Measurements from ENCODE around the gene CHMP4A.

CHMP4A gene

DNA sequence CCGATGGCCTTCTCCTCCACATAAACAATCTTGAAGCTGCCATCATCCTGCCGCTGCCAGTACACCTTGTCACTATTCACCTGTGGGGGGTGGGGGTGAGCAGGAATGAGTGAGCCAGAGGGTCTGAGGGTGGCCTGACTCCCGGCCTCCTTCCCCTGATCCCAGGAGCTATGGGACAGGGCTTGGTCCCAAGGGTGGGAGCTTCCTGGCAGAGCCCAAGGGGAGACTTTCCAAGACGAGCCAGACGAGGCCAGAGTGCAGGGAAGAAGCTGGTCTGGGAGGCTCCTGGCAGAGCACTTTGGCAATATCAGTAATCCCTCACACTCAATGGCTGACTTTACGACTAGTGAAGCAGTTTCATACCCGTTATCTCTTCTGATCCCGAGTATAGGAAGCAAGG, 42.1 kb upstream of the CHMP4A start:
- TF ChIP-seq, protein P1, sequence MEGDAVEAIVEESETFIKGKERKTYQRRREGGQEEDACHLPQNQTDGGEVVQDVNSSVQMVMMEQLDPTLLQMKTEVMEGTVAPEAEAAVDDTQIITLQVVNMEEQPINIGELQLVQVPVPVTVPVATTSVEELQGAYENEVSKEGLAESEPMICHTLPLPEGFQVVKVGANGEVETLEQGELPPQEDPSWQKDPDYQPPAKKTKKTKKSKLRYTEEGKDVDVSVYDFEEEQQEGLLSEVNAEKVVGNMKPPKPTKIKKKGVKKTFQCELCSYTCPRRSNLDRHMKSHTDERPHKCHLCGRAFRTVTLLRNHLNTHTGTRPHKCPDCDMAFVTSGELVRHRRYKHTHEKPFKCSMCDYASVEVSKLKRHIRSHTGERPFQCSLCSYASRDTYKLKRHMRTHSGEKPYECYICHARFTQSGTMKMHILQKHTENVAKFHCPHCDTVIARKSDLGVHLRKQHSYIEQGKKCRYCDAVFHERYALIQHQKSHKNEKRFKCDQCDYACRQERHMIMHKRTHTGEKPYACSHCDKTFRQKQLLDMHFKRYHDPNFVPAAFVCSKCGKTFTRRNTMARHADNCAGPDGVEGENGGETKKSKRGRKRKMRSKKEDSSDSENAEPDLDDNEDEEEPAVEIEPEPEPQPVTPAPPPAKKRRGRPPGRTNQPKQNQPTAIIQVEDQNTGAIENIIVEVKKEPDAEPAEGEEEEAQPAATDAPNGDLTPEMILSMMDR (IDR thresholded peaks at IDR 0.05; ENCODE audit: low read depth, low read length), result no peak
- DNase-seq, result no peak
- Histone ChIP-seq H3K27me3 (ENCODE audit: insufficient read depth, low read depth, severe bottlenecking) (no peaks in the 10 kb centered on the region), H3K27ac (no peak overlapping the region), H3K4me3 (ENCODE audit: low read depth, low read length) (no peak overlapping the region), H3K9me3 (ENCODE audit: severe bottlenecking) (no peaks in the 10 kb centered on the region), H3K36me3 (no peaks in the 10 kb centered on the region; the same call in 1 of the 2 replicates)

GRCh38 chr14:24254630-24255392, 41.5 kb upstream of the CHMP4A start:
- Histone ChIP-seq H3K4me3 (ENCODE audit: low read depth, low read length) (no peak overlapping the region), H3K36me3 (no peaks in the 10 kb centered on the region; the same call in 1 of the 2 replicates), H3K27me3 (ENCODE audit: insufficient read depth, low read depth, severe bottlenecking) (no peaks in the 10 kb centered on the region), H3K27ac (no peak overlapping the region), H3K9me3 (ENCODE audit: severe bottlenecking) (no peaks in the 10 kb centered on the region)
- TF ChIP-seq, protein P1 (IDR thresholded peaks at IDR 0.05; ENCODE audit: low read depth, low read length), result no peak
- DNase-seq, result no peak

- H3K4me3 ChIP-seq (ENCODE audit: low read depth, low read length), result no peak overlapping the region
- no peaks in the 10 kb centered on the region; the same call in 1 of the 2 replicates for H3K36me3 ChIP-seq
- DNase-seq, result no peak
- H3K9me3 ChIP-seq (ENCODE audit: severe bottlenecking), result no peaks in the 10 kb centered on the region
- H3K27ac ChIP-seq, result no peak overlapping the region
- H3K27me3 ChIP-seq (ENCODE audit: insufficient read depth, low read depth, severe bottlenecking), result no peaks in the 10 kb centered on the region
- TF ChIP-seq, protein P1 (IDR thresholded peaks at IDR 0.05; ENCODE audit: low read depth, low read length), result no peak
These were observed 40.6 kb upstream of the CHMP4A start for GRCh38 chr14:24253936-24254335.

GRCh38 chr14:24252289-24253124, 39.2 kb upstream of the CHMP4A start:
- TF ChIP-seq, protein P1 (IDR thresholded peaks at IDR 0.05; ENCODE audit: low read depth, low read length), result no peak
- Histone ChIP-seq H3K9me3 (ENCODE audit: severe bottlenecking) (no peaks in the 10 kb centered on the region), H3K36me3 (no peaks in the 10 kb centered on the region; the same call in 1 of the 2 replicates), H3K27me3 (ENCODE audit: insufficient read depth, low read depth, severe bottlenecking) (no peaks in the 10 kb centered on the region), H3K4me3 (ENCODE audit: low read depth, low read length) (no peak overlapping the region), H3K27ac (no peak overlapping the region)
- DNase-seq, result no peak

DNA sequence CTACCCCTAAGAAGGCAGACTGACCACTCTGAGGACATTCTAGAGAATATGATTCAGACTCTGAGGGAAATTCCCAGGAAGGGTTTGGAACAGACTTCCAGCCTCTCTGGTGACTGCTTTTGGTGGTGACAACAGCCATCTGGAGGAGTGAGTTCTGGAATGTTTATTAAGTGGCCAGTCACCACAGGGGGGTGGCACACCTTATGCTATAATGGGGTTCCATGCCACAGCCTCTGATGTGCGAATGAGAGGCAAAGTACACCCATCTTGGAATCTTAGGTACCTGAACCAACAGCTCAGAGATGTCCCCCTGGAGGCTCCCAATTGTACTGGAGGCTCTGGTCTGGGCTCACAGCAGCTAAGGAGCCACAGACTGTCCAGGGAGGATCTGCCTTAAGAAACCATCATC, 38.6 kb upstream of the CHMP4A start:
- no peak overlapping the region for H3K4me3 ChIP-seq (ENCODE audit: low read depth, low read length)
- DNase-seq, result no peak
- H3K27ac ChIP-seq, result no peak overlapping the region
- no peaks in the 10 kb centered on the region; the same call in 1 of the 2 replicates for H3K36me3 ChIP-seq
- H3K9me3 ChIP-seq (ENCODE audit: severe bottlenecking), result no peaks in the 10 kb centered on the region
- no peaks in the 10 kb centered on the region for H3K27me3 ChIP-seq (ENCODE audit: insufficient read depth, low read depth, severe bottlenecking)
- TF ChIP-seq, protein P1 (IDR thresholded peaks at IDR 0.05; ENCODE audit: low read depth, low read length), result no peak
